OCI-LY7 (cell line): Measurements from ENCODE around the gene SPDYE8.
"Not testable (repeated sequence)": the region's sequence is repeated elsewhere in the genome, so short reads cannot be mapped to it uniquely, and the experiment has no call there.

Source experiments
- EZH2phosphoT487 ChIP-seq: fragments of 200-600 bp; sonication (generic); IDR thresholded peaks from 2 replicates; pipeline ENCODE4 v1.6.1; 2018; ENCODE audit warnings: low read depth, borderline replicate concordance, mild to moderate bottlenecking, mixed run types, antibody characterized with exemption, low read length, moderate library complexity, mixed read lengths
- TF ChIP-seq, protein P1 (sequence below): fragments of 200-600 bp; sonication (generic); conservative IDR thresholded peaks from 2 replicates; pipeline ENCODE4 v1.5.1; 2014; ENCODE audit warnings: mild to moderate bottlenecking, antibody characterized with exemption, low read length, moderate library complexity, mixed read lengths

DNA sequence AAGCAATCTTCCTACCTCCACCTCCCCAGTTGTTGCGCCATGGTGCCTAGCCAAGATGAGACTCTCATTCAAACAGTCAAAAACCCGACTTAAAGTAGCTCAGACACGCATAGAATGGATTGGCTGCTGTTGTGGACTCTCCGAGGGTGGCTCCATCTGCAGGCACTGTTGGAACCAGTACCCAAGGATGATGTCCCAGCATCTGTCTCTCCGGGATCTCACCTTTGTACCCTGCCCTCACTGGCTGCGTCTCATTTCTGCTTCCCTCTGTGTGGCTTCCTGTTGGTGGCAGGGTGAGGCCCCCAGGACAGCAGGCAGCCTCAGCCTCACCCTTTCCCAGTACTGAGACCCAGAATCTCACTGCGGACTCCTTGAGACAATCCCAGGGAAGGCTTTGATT is 54.8 kb downstream of the SPDYE8 start:
- TF ChIP-seq, protein P1, sequence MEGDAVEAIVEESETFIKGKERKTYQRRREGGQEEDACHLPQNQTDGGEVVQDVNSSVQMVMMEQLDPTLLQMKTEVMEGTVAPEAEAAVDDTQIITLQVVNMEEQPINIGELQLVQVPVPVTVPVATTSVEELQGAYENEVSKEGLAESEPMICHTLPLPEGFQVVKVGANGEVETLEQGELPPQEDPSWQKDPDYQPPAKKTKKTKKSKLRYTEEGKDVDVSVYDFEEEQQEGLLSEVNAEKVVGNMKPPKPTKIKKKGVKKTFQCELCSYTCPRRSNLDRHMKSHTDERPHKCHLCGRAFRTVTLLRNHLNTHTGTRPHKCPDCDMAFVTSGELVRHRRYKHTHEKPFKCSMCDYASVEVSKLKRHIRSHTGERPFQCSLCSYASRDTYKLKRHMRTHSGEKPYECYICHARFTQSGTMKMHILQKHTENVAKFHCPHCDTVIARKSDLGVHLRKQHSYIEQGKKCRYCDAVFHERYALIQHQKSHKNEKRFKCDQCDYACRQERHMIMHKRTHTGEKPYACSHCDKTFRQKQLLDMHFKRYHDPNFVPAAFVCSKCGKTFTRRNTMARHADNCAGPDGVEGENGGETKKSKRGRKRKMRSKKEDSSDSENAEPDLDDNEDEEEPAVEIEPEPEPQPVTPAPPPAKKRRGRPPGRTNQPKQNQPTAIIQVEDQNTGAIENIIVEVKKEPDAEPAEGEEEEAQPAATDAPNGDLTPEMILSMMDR = not testable (repeated sequence)
- TF ChIP-seq EZH2phosphoT487 = not testable (repeated sequence)
